IMR-90 (cell line): ENCODE data around the gene DMRT1. TPM values are rescaled to one million over a fixed set of nuclear protein-coding genes. Genes with fewer than 3 reads are reported as not detected.

Experiments used
- ATAC-seq: fragments of 200-7000 bp; cut with Tn5 transposase; 2 replicates; pipeline ENCODE4 v1.9.1; 2020; ENCODE audit warnings: low read depth, mild to moderate bottlenecking, moderate library complexity
- BruUV-seq: library from RNA; stranded (reverse); fragments of 400-500 nt; replicated peaks from 2 replicates; lab custom pipeline; 2021; lab: Mats Ljungman, UMichigan
- CTCF ChIA-PET: fragments of 300-600 bp; formaldehyde crosslinking; extraction: SDS; loops from one replicate; lab custom pipeline; 2021; ENCODE audit warnings: antibody characterized with exemption; lab: Yijun Ruan, JAX
- POLR2A ChIA-PET: fragments of 300-600 bp; sonication (Branson Sonifier 250); formaldehyde crosslinking; loops from one replicate; lab custom pipeline; 2022; ENCODE audit warnings: antibody characterized with exemption; ENCODE audit not compliant: unreplicated experiment; lab: Charles Lee
- DNase-seq: peaks from one replicate; pipeline ENCODE4 v3.0.0; 2013
- H2AFZ ChIP-seq: replicated peaks from 2 replicates; pipeline ENCODE3; 2013; ENCODE audit warnings: low read length, mild to moderate bottlenecking; ENCODE audit not compliant: poor library complexity
- H2AK5ac ChIP-seq: 2 replicates; pipeline ENCODE4 v1.6.1; 2013; ENCODE audit warnings: low read depth, low read length, inconsistent platforms
- H2AK9ac ChIP-seq: replicated peaks from 2 replicates; pipeline ENCODE3; 2013; ENCODE audit warnings: mild to moderate bottlenecking, low read depth, low read length, moderate library complexity; ENCODE audit not compliant: poor library complexity
- H2BK120ac ChIP-seq: 2 replicates; pipeline ENCODE4 v1.6.1; 2013; ENCODE audit warnings: low read depth, low read length, inconsistent platforms
- H2BK15ac ChIP-seq: 3 replicates; pipeline ENCODE4 v1.6.1; 2013; ENCODE audit warnings: low read depth, low read length, inconsistent platforms
- H2BK20ac ChIP-seq: 2 replicates; pipeline ENCODE4 v1.6.1; 2013; ENCODE audit warnings: low read depth, mild to moderate bottlenecking, inconsistent platforms, low read length, moderate library complexity
- H2BK5ac ChIP-seq: 2 replicates; pipeline ENCODE4 v1.6.1; 2013; ENCODE audit warnings: mild to moderate bottlenecking, low read depth, low read length, inconsistent platforms; ENCODE audit not compliant: poor library complexity, severe bottlenecking
- H3K14ac ChIP-seq: replicated peaks from 2 replicates; pipeline ENCODE4 v1.6.1; 2013; ENCODE audit warnings: low read depth, low read length, inconsistent platforms
- H3K18ac ChIP-seq: 2 replicates; pipeline ENCODE4 v1.6.1; 2013; ENCODE audit warnings: low read depth, low read length, control low read depth
- H3K23ac ChIP-seq: 2 replicates; pipeline ENCODE4 v1.6.1; 2013; ENCODE audit warnings: low read depth, low read length, inconsistent platforms
- H3K27ac ChIP-seq: 2 replicates; pipeline ENCODE4 v1.5.1; 2013; ENCODE audit warnings: mild to moderate bottlenecking, control low read depth, low read length; ENCODE audit not compliant: insufficient read depth
- H3K27me3 ChIP-seq: 2 replicates; pipeline ENCODE4 v1.6.1; 2013; ENCODE audit warnings: low read length; ENCODE audit not compliant: control insufficient read depth, insufficient read depth
- H3K36me3 ChIP-seq: 2 replicates; pipeline ENCODE4 v1.6.1; 2013; ENCODE audit warnings: low read length, mixed read lengths; ENCODE audit not compliant: control insufficient read depth, insufficient read depth
- H3K4ac ChIP-seq: 2 replicates; pipeline ENCODE4 v1.6.1; 2013; ENCODE audit warnings: low read depth, low read length, inconsistent platforms
- H3K4me1 ChIP-seq: 2 replicates; pipeline ENCODE4 v1.6.1; 2013; ENCODE audit warnings: low read length, mixed read lengths; ENCODE audit not compliant: control insufficient read depth, insufficient read depth
- H3K4me2 ChIP-seq: 2 replicates; pipeline ENCODE4 v1.6.1; 2013; ENCODE audit warnings: low read depth, mild to moderate bottlenecking, control low read depth, low read length, moderate library complexity
- H3K4me3 ChIP-seq: 2 replicates; pipeline ENCODE4 v1.5.1; 2013; ENCODE audit warnings: low read depth, mild to moderate bottlenecking, control low read depth, low read length, moderate library complexity; ENCODE audit not compliant: insufficient read depth
- H3K56ac ChIP-seq: 2 replicates; pipeline ENCODE4 v1.6.1; 2013; ENCODE audit warnings: low read length, inconsistent platforms; ENCODE audit not compliant: insufficient read depth; ENCODE audit errors: extremely low read depth
- H3K79me1 ChIP-seq, 2 experiments: 2 replicates each; pipeline ENCODE4 v1.6.1; 2013; ENCODE audit warnings: low read length in 2 of 2, inconsistent platforms in 1 of 2, low read depth in 1 of 2
- H3K9ac ChIP-seq: 2 replicates; pipeline ENCODE4 v1.6.1; 2013; ENCODE audit warnings: low read depth, low read length, control low read depth
- H3K9me1 ChIP-seq: 2 replicates; pipeline ENCODE4 v1.6.1; 2013; ENCODE audit warnings: low read length, inconsistent platforms; ENCODE audit not compliant: insufficient read depth
- H3K9me3 ChIP-seq: 2 replicates; pipeline ENCODE4 v1.6.1; 2013; ENCODE audit warnings: low read length; ENCODE audit not compliant: control insufficient read depth, insufficient read depth
- H4K20me1 ChIP-seq: 2 replicates; pipeline ENCODE4 v1.6.1; 2013; ENCODE audit warnings: low read length, inconsistent platforms; ENCODE audit not compliant: insufficient read depth
- H4K5ac ChIP-seq: 2 replicates; pipeline ENCODE4 v1.6.1; 2013; ENCODE audit warnings: mild to moderate bottlenecking, low read depth, low read length, control low read depth
- H4K8ac ChIP-seq, 2 experiments: 2 replicates each; pipeline ENCODE4 v1.6.1; 2013; ENCODE audit warnings: low read depth in 2 of 2, low read length in 2 of 2, control low read depth in 1 of 2, inconsistent platforms in 1 of 2
- H4K91ac ChIP-seq: 2 replicates; pipeline ENCODE4 v1.6.1; 2013; ENCODE audit warnings: low read depth, low read length, inconsistent platforms; ENCODE audit not compliant: insufficient read depth
- CTCF ChIP-seq: conservative IDR thresholded peaks from 2 replicates; pipeline ENCODE4 v1.5.1; 2012; ENCODE audit warnings: mild to moderate bottlenecking, low read depth, low read length, improper control_type of control experiment
- ELK1 ChIP-seq: fragments of 150-350 bp; IDR thresholded peaks from 2 replicates; pipeline ENCODE4 v1.6.1; 2016; ENCODE audit warnings: low read depth, mild to moderate bottlenecking, low read length, moderate library complexity, borderline replicate concordance
- SMC3 ChIP-seq: fragments of 150-350 bp; IDR thresholded peaks from 2 replicates; pipeline ENCODE4 v1.6.1; 2016; ENCODE audit warnings: low read depth, mild to moderate bottlenecking, antibody characterized with exemption, low read length, moderate library complexity
- WGBS, 2 experiments: methylation state at CpG; one replicate each; pipeline versions ENCODE4 v1.1.5 to v1.1.7; 2013; ENCODE audit warnings: missing lambda C conversion rate in 2 of 2; ENCODE audit not compliant: insufficient read length in 1 of 2; ENCODE audit errors: extremely low coverage in 2 of 2; 5-methylcytosine and 5-hydroxymethylcytosine counted together
- dilution Hi-C: fragments of 300-500 bp; cut with HindIII; formaldehyde crosslinking; loops from one replicate; pipeline ENCODE4 v1.14.3; 2018; ENCODE audit warnings: low sequenced_read_pairs; ENCODE audit not compliant: unreplicated experiment
- in situ Hi-C: fragments of 300-500 bp; cut with MboI; formaldehyde crosslinking; loops from 3 replicates; pipeline ENCODE4 v1.14.3; 2019; ENCODE audit warnings: low sequenced_read_pairs, inconsistent platforms, mixed read lengths
- intact Hi-C: fragments of 100-400 bp; cut with micrococcal nuclease; formaldehyde crosslinking; loops from 2 replicates; pipeline ENCODE4 v1.10.0; 2022
- polyA plus RNA-seq, 3 experiments: library from polyadenylated mRNA; depleted of rRNA; stranded (reverse); fragments of >200 nt; gene quantifications; 2 replicates each; pipeline ENCODE4 v1.2.3, GENCODE V29; 2012; ENCODE audit warnings: low replicate concordance in 1 of 3
- total RNA-seq: library from RNA; depleted of rRNA; stranded (reverse); fragments of >200 nt; gene quantifications from 2 replicates; pipeline ENCODE4 v1.2.3, GENCODE V29; 2012

The DMRT1 gene
- total and polyA plus RNA-seq, 2 of the 4 experiments (the other 2 are of a cell fraction), result not detected

- no peak for ATAC-seq
- WGBS, 2 experiments, result no CpG with 5 or more reads among the region's 7 CpGs
Measured at GRCh38 chr9:880725-881124, 39.2 kb downstream of the DMRT1 start.

More at GRCh38 chr9:880725-881124, 39.2 kb downstream of the DMRT1 start:
- no peaks in the 10 kb centered on the region for H3K36me3 ChIP-seq
- no peak overlapping the region for H3K56ac ChIP-seq
- no peaks in the 10 kb centered on the region for H3K79me1 ChIP-seq
- H3K14ac ChIP-seq, result no peak overlapping the region
- H2BK20ac ChIP-seq, result no peak overlapping the region
- no peak overlapping the region for H3K9ac ChIP-seq
- no TSS peak for BruUV-seq
- no peak overlapping the region for H2AK5ac ChIP-seq
- no peaks in the 10 kb centered on the region for H4K20me1 ChIP-seq
- no peak for DNase-seq
- H3K9me1 ChIP-seq, result no peaks in the 10 kb centered on the region
- no peak for TF ChIP-seq CTCF
- TF ChIP-seq ELK1, result no peak
- no peak for TF ChIP-seq SMC3
- H3K23ac ChIP-seq, result no peak overlapping the region
- no peak overlapping the region for H2AFZ ChIP-seq
- in situ Hi-C loops (no loop called here), dilution Hi-C loops (no loop called here), intact Hi-C loops (no loop called here)
- no peak overlapping the region for H3K4ac ChIP-seq
- no peak overlapping the region for H4K8ac ChIP-seq
- H3K4me1 ChIP-seq, result no peaks in the 10 kb centered on the region
- no peak overlapping the region for H4K91ac ChIP-seq
- no peak overlapping the region for H2AK9ac ChIP-seq
- no peak overlapping the region for H2BK120ac ChIP-seq
- H3K9me3 ChIP-seq, result no peaks in the 10 kb centered on the region
- H3K27ac ChIP-seq, result no peak overlapping the region
- CTCF ChIA-PET, result no interaction called here
- no peak overlapping the region for H3K18ac ChIP-seq
- H3K27me3 ChIP-seq, result no peaks in the 10 kb centered on the region; the same call in none of the 2 replicates
- no peak overlapping the region for H3K4me2 ChIP-seq
- H3K4me3 ChIP-seq, result no peak overlapping the region
- no peak overlapping the region for H2BK5ac ChIP-seq
- H4K5ac ChIP-seq, result no peak overlapping the region
- no peak overlapping the region for H2BK15ac ChIP-seq
- POLR2A ChIA-PET, result interaction anchor here (0.6 kb wide), 1 partner anchor 437 kb away, joined by 5 read pairs; no protein-coding TSS in a partner anchor
